Right lung (tissue), 5 donors: ENCODE data around the gene EPHA2. TPM values are rescaled to one million over a fixed set of nuclear protein-coding genes. Genes with fewer than 3 reads are reported as not detected.
"Not testable (repeated sequence)": the region's sequence is repeated elsewhere in the genome, so short reads cannot be mapped to it uniquely, and the experiment has no call there.

ENCODE experiments used
- DNase-seq, 2 donors: peaks; one replicate each; pipeline ENCODE4 v3.0.0-alpha.2; 2013
- polyA plus RNA-seq, 5 donors: library from polyadenylated mRNA; unstranded; fragments of 120-200 nt; gene quantifications; one replicate each; pipeline versions ENCODE4 v1.2.1 to v1.2.3, GENCODE V29; 2013; ENCODE audit warnings: inconsistent platforms in 1 of 5, low replicate concordance in 1 of 5; ENCODE audit not compliant: insufficient read length in 5 of 5, insufficient read depth in 1 of 5

The EPHA2 gene
- polyA plus RNA-seq, 5 donors, result 13.6 to 34.4 (median 22.8) TPM

- DNase-seq, result no peak
These were observed 12.9 kb upstream of the EPHA2 start for GRCh38 chr1:16168622-16169360.

DNA sequence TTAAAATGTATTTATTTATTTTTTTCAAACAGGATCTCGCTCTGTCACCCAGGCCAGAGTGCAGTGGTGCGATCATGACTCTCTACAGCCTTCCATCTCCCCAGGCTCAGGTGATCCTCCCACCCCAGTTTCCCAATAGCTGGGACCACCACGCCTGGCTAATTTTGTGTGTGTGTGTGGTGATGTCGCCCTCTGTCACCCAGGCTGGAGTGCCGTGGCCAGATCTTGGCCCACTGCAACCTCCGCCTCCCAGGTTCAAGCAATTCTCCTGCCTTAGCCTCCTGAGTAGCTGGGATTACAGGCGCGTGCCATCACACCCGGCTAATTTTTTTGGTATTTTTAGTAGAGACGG, 12.3 kb upstream of the EPHA2 start:
- DNase-seq, result not testable (repeated sequence)

DNA sequence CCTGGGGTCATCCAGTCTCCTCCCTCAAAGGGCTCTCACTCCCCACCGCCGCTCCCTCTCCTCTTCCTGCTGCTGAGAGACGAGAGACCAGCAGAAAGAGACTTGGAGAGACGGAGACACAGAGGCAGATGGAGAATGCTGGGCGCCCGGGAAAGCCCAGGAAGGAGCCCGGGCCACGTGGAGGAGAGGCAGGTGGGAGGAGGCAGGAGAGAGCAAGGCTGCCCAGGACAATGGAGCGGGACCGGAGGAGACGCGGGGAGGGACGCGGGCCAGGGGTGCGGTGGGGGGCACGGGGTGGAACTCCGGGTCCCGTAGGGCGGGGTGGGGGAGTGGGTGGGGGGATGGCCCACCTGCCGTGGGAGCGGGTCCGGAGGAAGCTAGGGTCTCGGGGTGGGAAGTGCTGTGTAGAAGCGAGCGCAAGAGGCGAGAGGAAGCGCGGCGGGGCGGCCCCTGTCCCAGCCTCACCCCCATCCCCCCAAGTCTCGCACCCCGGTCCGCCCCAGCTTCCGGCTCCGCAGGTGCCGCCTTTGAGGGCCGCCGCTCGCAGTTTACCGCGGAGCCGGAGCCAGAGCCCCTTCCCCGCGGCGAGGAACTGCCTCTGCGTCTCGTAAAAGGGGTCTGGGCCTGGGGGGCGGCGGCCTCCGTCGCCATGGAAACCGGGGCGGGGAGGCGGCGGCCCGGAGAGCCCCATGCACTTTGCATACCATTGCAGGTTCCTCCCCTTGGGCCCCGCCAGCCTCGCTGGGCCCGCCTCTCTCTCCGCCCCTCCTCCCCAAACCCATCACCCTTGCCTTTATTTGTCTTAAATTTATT, 11.7 kb upstream of the EPHA2 start:
- no peak for DNase-seq

DNA sequence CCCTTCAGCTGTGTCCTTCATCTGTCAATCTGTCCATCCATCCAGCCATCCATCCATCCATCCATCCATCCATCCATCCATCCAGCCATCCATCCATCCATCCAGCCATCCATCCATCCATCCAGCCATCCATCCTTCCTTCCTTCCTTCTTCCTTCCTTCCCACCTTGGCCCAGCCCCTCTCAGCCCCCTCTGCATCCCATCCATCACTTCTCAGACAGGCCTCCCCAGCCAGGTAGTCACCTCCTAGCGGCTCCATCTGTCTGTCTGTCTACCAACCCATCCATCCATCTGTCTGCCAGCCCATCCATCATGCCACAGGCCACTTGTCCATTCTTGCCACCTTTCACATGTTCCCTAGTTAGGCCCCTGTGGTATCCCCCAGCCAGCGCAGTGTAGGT, 10.2 kb upstream of the EPHA2 start:
- DNase-seq, result no peak

DNA sequence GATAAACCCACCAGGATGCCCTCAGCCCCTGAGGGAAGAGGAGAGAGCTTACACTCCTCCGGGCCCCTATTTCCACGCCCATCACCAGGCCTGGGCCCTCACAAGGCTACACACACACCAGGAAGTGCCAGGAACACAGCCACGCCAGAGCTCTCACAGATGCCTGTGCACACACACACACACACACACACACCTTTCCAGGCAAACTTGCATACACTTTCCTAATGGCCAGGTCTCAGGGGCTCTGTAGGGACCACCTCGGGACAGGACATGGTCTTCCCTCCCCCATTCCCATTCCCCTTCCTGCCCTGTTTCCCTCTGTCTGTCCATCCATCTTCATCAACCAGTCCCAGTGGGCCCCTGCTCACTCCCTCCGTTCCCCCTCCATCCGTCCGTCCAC, 9.7 kb upstream of the EPHA2 start:
- no peak for DNase-seq

DNA sequence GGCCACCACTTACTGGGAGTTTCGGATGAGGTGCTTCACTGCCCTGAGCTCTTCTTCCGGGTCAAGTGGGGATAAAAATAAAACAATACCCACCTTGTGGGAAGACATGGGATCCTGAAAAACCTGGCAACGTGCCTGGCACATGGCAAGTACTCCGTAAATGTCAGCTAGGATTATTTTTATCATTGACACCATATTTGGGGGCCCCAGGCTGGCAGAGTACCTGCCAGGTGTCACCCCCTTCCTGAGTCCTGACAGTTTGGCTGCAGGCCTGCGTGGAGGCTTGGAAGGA, 9.2 kb upstream of the EPHA2 start:
- DNase-seq, result no peak

GRCh38 chr1:16164213-16165072, 8.6 kb upstream of the EPHA2 start:
- no peak for DNase-seq

DNA sequence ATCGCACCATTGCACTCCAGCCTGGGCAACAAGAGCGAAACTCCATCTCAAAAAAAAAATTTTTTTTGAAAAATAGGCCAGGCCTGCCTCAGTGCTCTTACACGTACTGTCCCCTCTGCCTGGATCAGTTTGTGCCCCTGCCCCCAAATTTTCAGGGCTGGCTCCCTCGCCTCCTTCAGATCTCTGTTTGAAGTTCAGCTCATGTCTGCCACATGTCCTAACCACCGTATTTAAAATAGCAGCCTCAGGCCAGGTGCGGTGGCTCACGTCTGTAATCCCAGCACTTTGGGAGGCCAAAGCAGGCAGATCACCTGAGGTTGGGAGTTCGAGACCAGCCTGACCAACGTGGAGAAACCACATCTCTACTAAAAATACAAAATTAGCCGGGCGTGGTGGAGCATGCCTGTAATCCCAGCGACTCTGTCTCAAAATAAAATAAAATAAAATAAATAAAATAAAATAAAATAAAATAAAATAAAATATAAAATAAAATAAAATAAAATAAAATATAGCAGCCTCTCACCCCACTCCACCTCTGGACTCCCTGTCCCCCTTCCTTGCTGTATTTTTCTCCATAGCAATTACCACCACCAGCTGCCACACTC, 7.8 kb upstream of the EPHA2 start:
- DNase-seq, result not testable (repeated sequence)

DNA sequence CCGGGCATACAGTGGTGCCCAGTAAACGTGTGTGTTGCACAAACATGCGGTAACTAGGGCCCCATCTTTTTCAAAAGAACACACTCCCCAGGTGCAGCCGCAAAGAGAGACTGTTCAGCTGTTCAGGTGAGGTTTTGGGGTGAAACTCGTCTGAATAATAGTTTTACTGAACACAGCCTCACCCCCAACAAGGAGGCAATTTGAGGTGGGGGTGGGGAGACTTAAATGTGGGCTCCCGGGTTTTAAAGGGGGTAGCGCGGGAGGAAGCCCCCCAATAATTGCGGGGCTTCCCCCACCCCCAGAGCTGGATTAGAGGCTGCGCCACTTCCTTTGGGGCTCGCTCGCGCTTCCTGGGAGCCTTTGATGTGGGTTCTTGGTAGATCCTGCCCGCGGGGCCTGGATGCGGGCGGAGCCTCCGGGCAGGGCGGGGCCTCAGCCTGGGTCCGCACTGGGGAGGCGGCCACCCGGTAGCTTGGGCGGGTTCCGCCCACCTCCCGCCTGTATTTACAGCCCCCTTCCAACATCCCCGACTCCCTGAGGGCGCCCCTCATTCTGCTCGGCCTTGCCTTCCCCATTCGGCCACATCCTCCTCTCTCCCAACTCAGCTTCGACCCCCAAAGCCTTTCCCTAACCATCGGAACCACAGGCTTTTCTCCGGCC, 6.4 kb upstream of the EPHA2 start:
- no peak for DNase-seq

DNA sequence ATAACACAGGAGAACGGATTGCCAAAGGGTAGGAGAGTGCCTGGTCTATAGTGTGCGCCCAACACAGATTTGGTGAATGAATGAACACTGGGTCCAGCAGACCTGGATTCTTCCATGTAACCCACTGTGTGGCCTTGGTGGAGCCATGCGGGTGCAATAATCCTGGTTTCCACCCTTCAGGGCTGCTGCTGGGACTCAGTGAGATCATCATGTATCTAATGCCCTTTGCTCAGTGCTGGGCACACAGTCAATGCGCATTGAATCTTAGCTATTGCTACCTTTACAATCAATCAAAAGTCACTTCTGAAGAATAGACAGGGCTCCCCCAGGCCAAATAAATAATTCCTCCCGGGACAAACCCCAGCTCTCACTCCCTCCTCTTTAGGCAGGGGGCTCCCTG, 5.8 kb upstream of the EPHA2 start:
- no peak for DNase-seq

DNA sequence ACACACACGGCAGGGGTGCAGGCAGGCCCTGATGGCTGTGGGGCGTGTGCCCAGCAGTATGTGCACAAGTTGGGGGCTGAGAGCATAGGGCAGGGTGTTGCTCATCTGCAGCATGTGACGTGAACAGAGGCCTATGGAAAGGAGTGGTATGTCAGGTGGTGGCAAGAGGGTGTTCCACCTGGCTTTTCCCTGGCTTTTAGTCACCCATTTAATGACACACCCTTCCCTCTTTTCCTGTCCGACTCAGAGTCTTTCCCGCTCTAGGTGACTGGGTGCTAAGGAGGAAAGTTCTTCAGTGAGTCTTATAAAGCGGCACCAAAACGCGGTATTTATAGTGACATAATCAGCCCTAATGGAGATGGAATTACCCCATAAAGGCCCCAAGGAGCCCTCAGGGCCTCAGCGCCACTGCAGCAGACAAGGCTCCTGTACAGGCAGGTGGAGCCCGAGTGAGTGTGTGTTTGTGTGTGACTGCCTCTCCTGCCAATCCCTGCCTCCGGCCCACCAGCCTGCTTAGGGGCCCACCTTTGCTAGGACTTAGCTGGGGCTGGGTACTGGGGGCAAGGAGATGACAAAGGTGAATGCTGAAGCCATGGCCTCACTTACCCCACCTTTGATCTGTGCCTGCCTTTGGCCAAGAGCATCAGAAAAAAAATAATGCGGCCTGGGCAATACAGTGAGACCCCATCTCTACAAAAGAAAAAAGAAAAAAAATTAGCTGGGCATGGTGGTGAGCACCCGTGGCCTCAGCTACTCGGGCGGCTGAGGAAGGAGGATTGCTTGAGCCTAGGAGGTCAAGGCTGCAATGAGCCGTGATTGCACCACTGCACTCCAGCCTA, 3.3 kb upstream of the EPHA2 start:
- no peak for DNase-seq

- no peak for DNase-seq
These were observed 2.2 kb upstream of the EPHA2 start for GRCh38 chr1:16158025-16158424.

- DNase-seq, result no peak
These were observed 1.1 kb upstream of the EPHA2 start for GRCh38 chr1:16156848-16157495.

DNA sequence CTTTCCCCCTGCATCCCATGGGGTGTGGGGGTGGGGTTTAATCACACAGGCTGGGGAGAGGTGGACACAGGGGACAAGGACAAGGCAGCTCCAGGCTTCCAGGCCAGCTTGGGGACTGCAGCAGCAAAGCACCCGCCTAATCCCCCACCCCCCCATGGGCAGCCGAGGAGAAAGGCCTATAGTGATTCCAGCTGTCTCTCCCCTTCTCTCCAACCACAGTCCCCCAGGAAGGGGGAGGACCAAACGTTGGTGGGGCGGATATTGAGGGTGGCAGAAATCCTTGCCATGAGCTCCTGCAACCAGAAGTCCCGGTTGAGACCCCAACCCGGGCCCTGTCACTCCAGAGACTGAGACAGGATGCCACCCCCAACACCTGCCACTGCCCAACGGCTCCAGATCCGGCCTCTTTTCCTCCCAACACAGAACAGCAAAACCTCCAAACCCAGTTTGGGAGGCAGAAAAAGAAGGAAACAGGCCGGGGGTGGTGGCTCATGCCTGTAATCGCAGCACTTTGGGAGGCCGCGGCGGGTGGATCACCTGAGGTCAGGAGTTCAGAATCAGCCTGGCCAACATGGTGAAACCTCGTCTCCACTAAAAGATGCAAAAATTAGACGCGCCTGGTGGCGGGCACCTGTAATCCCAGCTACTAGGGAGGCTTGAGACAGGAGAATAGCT, 1.7 kb downstream of the EPHA2 start:
- no peak for DNase-seq

DNA sequence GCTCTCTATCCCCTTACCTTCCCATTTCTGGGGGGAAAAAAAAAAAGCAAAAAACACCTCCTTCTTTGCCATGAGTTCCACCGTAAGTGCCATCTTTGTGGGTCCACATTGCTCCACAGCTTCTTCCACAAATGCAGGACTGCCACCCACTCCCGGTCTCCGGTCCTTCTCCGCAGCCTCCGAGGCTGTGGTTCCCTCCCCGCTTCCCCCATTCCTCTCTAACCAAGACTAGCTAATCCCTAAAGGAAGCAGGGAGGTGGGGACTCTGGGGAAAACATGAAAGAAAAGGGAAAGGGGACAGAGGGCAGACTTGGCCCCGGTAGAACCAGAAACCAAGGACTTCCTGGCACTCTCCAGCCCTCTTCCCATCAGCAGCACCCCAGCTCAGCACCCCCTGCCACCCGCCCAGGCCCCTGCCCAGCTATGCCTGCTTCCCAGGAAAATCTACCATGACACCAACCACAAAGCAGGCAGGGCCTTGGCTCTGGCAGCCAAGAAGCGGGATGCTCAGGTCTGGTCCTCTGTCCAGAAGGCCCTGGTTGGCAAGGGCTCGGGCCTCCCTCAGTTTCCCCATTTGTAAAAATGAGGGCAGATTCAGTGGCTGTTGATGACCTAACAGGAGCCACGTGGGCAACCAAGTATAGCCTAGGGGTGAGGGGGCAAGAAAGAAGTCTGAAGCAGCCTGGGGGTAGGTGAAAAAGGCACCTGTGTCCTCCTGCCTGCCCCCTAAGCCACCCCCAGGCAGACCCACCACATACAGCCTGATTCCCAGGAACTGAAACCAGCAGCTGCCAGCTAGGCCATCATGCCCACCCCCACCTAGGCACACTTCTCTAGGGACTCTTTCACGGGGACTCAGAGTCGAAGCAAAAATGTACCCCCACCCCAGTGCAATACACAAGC, 2.5 kb downstream of the EPHA2 start:
- DNase-seq, result no peak

DNA sequence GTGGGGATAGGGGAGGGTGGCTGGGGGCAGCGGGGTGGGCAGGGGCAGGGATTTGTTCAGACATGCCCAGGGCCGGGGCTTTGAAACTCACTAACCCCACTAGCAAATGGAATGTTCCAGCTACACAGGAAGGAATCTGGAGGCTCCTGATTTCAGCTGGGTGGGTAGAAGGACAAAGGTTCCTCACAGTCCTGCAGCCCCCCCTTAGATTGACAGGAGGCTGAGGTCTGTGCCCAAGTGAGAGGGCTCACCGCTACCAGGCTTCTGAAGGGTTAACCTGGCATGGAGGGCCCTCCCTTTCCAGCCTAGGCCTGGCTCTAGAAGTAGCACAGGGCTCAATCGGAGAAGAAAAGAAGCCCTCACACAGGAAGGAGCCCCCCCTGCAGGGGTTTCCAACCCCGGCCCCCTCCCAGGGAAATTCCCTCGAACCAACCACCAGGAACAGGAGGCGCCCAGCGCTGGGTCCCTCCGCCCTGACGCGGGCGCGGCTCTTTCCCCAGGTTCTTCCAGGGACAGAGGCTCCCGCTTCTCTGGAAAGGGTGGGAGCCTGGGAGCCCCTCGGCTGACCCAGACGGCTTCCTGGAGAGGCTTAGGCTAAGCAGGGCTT, 3.3 kb downstream of the EPHA2 start:
- no peak for DNase-seq

- no peak for DNase-seq
These were observed 3.9 kb downstream of the EPHA2 start for GRCh38 chr1:16151995-16152384.
